DND-41 (cell line): ENCODE results near the gene STK32C.
A peak's percentile ranks its signal among the peaks of the same experiment; 100 is the strongest.
"Not testable (repeated sequence)": the region's sequence is repeated elsewhere in the genome, so short reads cannot be mapped to it uniquely, and the experiment has no call there.

Experiments
- ATAC-seq: fragments of 200-7000 bp; cut with Tn5 transposase; 3 replicates; pipeline ENCODE4 v1.9.1; 2021; ENCODE audit warnings: low read depth; ENCODE audit not compliant: insufficient read depth
- DNase-seq: peaks from one replicate; pipeline ENCODE4 v3.0.0-alpha.2; 2020
- H2AFZ ChIP-seq: 2 replicates; pipeline ENCODE4 v1.6.0; 2012; ENCODE audit warnings: low read depth, low read length
- H3K27ac ChIP-seq: 2 replicates; pipeline ENCODE4 v1.5.1; 2012; ENCODE audit warnings: low read length, inconsistent platforms
- H3K27me3 ChIP-seq: fragments of 200-600 bp; sonication (generic); 2 replicates; pipeline ENCODE4 v1.6.0; 2012; ENCODE audit warnings: low read length, mild to moderate bottlenecking, inconsistent platforms; ENCODE audit not compliant: insufficient read depth, poor library complexity
- H3K36me3 ChIP-seq: 2 replicates; pipeline ENCODE4 v1.5.1; 2012; ENCODE audit warnings: low read length, inconsistent platforms; ENCODE audit not compliant: insufficient read depth
- H3K4me1 ChIP-seq: 2 replicates; pipeline ENCODE4 v1.5.1; 2012; ENCODE audit warnings: mild to moderate bottlenecking, low read length; ENCODE audit not compliant: insufficient read depth
- H3K4me2 ChIP-seq: 2 replicates; pipeline ENCODE4 v1.6.0; 2012; ENCODE audit warnings: mild to moderate bottlenecking, moderate library complexity, low read length, inconsistent platforms; ENCODE audit not compliant: insufficient read depth
- H3K4me3 ChIP-seq, 2 experiments: fragments of 200-600 bp in 1 of 2; shearing (Covaris generic) in 1 of 2; 2 replicates each; pipeline ENCODE4 v1.5.1; 2012 to 2016; ENCODE audit warnings: inconsistent platforms in 2 of 2, low read length in 2 of 2, mild to moderate bottlenecking in 2 of 2, low read depth in 1 of 2, moderate library complexity in 1 of 2
- H3K79me2 ChIP-seq: 2 replicates; pipeline ENCODE4 v1.6.0; 2012; ENCODE audit warnings: low read length, inconsistent platforms; ENCODE audit not compliant: insufficient read depth
- H3K9ac ChIP-seq: 2 replicates; pipeline ENCODE4 v1.6.0; 2012; ENCODE audit warnings: low read depth, mild to moderate bottlenecking, inconsistent platforms, low read length, moderate library complexity
- H3K9me3 ChIP-seq: 2 replicates; pipeline ENCODE4 v1.5.1; 2012; ENCODE audit warnings: low read length, moderate library complexity, mild to moderate bottlenecking, inconsistent platforms; ENCODE audit not compliant: insufficient read depth, severe bottlenecking
- H4K20me1 ChIP-seq: 2 replicates; pipeline ENCODE4 v1.6.0; 2012; ENCODE audit warnings: low read length; ENCODE audit not compliant: insufficient read depth
- EZH2 ChIP-seq: IDR thresholded peaks from 3 replicates; pipeline ENCODE4 v1.6.1; 2012; ENCODE audit warnings: borderline replicate concordance, low read depth, mild to moderate bottlenecking, moderate library complexity, low read length, inconsistent platforms; ENCODE audit not compliant: severe bottlenecking
- TF ChIP-seq, protein P1 (sequence below): IDR thresholded peaks from 2 replicates; pipeline ENCODE4 v1.5.1; 2012; ENCODE audit warnings: borderline replicate concordance, low read length, moderate library complexity, mild to moderate bottlenecking; ENCODE audit not compliant: poor library complexity, severe bottlenecking; ENCODE audit errors: extremely low read depth

The STK32C gene

DNA sequence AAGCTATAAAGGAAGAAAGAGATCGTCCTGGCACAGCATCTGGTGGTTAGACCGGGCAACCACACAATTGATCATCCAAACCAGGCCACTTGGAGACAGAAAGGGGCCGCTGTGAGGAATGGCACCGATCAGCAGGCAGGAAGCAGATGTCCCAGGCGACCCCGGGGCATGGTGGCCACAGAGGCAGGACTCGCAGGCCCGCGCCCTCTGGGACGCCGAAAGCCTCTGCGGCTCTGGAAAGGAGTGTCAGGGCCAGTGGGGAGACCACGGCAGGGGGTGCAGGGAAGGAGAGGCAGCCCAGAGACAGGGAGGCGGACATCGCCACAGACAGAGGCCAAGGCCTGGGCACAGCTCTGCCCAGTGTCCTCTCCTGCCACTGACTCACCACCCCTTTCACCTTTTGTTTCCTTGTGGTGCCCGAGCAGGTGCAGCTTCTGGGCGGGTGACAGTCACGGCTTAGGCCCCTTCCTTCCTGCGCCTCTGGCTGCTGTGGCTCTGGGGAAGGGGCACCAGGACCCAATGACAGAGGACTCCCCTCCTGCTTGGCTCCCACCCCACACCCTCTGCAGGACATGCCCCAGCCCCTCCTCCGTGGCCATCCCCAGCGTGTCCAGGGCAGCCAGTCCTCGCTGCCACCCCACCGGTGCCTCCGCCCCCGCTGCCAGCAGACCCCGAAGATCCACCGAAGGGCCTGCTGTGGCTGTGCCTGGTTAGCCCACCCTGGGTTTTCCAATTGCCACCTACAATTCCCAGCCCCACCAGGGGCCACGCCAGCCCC lies 10.9 kb downstream of the STK32C start:
- no peak overlapping the region for H3K4me2 ChIP-seq
- ATAC-seq (no peak), DNase-seq (no peak)
- TF ChIP-seq, protein P1, sequence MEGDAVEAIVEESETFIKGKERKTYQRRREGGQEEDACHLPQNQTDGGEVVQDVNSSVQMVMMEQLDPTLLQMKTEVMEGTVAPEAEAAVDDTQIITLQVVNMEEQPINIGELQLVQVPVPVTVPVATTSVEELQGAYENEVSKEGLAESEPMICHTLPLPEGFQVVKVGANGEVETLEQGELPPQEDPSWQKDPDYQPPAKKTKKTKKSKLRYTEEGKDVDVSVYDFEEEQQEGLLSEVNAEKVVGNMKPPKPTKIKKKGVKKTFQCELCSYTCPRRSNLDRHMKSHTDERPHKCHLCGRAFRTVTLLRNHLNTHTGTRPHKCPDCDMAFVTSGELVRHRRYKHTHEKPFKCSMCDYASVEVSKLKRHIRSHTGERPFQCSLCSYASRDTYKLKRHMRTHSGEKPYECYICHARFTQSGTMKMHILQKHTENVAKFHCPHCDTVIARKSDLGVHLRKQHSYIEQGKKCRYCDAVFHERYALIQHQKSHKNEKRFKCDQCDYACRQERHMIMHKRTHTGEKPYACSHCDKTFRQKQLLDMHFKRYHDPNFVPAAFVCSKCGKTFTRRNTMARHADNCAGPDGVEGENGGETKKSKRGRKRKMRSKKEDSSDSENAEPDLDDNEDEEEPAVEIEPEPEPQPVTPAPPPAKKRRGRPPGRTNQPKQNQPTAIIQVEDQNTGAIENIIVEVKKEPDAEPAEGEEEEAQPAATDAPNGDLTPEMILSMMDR = no peak
- TF ChIP-seq EZH2 = no peak
- no peak overlapping the region for H3K27ac ChIP-seq
- H3K4me3 ChIP-seq = no peak overlapping the region
- no peaks in the 10 kb centered on the region for H3K9me3 ChIP-seq
- H4K20me1 ChIP-seq = peaks cover 11% of the 10 kb centered on the region; the same call in 1 of the 2 replicates
- H3K27me3 ChIP-seq = no peaks in the 10 kb centered on the region
- H3K79me2 ChIP-seq = no peaks in the 10 kb centered on the region
- H2AFZ ChIP-seq = no peak overlapping the region
- peaks cover 13% of the 10 kb centered on the region; the same call in 1 of the 2 replicates for H3K4me1 ChIP-seq
- H3K36me3 ChIP-seq = no peaks in the 10 kb centered on the region
- no peak overlapping the region for H3K9ac ChIP-seq

DNA sequence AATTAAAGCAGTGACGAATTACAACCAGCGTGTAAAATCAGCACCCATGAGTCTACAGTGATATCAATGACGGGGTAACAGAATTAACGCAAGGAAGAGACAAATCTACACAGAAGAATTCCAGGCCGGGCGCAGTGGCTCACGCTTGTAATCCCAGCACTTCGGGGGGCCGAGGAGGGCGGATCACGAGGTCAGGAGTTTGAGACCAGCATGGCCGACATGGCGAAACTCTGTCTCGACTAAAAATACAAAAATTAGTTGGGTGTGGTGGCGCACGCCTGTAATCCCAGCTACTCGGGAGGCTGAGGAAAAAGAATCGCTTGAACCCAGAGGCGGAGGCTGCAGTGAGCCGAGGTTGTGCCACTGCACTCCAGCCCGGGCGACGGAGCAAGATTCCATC lies 12.3 kb downstream of the STK32C start:
- not testable (repeated sequence) for H3K27ac ChIP-seq, H3K4me3 ChIP-seq, H3K9me3 ChIP-seq, H3K27me3 ChIP-seq, DNase-seq, H3K4me2 ChIP-seq, H3K79me2 ChIP-seq, H3K9ac ChIP-seq, H3K36me3 ChIP-seq, H2AFZ ChIP-seq, ATAC-seq
- Histone ChIP-seq H4K20me1 (peaks cover 11% of the 10 kb centered on the region; the same call in 1 of the 2 replicates), H3K4me1 (peaks cover 13% of the 10 kb centered on the region; the same call in 1 of the 2 replicates)

DNA sequence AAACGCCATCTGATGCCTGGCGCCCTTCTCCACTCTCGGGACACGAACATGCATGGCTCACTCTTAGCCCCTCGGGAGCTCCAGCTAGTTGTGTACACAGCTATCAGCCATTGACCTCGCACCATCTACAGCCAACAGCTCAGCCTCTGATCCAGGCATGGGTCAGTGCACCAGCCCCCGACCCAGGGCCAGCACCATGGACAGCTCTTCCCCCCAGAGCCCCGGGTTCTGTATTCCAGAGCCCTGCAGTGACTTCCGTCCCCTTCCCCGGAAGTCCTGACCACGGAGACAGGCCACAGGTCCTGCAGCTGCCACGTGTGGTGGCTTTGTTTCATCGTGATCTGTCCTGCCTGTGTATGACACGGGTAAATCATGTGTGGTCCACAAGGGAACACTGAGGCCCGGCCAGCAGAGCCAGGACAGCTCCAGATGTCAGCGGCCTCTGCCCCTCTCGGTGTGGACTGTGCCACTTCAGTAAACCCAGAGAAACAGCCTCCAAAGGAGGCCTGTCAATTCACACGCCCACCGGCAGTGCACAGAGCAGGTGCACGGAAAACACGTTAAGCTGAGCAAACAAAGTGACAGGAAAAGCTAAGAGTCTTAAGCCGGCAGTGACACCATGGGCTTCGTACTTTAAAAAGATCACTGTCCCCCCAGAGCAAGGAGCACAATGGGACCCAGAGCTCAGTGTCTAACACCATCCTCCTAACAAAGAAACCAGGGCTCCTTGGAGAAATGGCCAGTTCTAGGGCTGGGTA lies 13.0 kb downstream of the STK32C start:
- ATAC-seq = peak; percentile 43; the same call in 1 of the 3 replicates
- no peak overlapping the region for H2AFZ ChIP-seq
- H3K9me3 ChIP-seq = no peaks in the 10 kb centered on the region
- H3K4me2 ChIP-seq = no peak overlapping the region
- H3K27ac ChIP-seq = no peak overlapping the region
- peak; percentile 24 for DNase-seq
- no peaks in the 10 kb centered on the region for H3K36me3 ChIP-seq
- no peaks in the 10 kb centered on the region for H3K27me3 ChIP-seq
- peaks cover 14% of the 10 kb centered on the region; the same call in 1 of the 2 replicates for H4K20me1 ChIP-seq
- H3K9ac ChIP-seq = no peak overlapping the region
- no peak overlapping the region for H3K4me3 ChIP-seq
- no peaks in the 10 kb centered on the region for H3K79me2 ChIP-seq
- H3K4me1 ChIP-seq = peaks cover 13% of the 10 kb centered on the region; the same call in 1 of the 2 replicates
- TF ChIP-seq, protein P1 = no peak
- no peak for TF ChIP-seq EZH2
